Stimulated activated CD4-positive, alpha-beta T cell treated with anti-CD3 and anti-CD28 coated beads, Interleukin-4, amount 100 ng/mL, for 4 hours (primary cell): ENCODE measurements around the gene NPNT.
"Not testable (repeated sequence)": the region's sequence is repeated elsewhere in the genome, so short reads cannot be mapped to it uniquely, and the experiment has no call there.

Source experiments
- DNase-seq, 2 experiments: peaks; one replicate each; pipeline ENCODE4 v3.0.0-alpha.2; 2020

Gene NPNT

GRCh38 chr4:105894660-105895582 lies at the start of gene NPNT:
Gene NPNT (plus strand): TSS chr4:105895471. CDS start chr4:105895653, 182 bp downstream.
- no peak for DNase-seq

GRCh38 chr4:105845559-105845958 lies 49.7 kb upstream of the NPNT start:
- no peak for DNase-seq

GRCh38 chr4:105848359-105848758 lies 46.9 kb upstream of the NPNT start:
- not testable (repeated sequence) for DNase-seq

GRCh38 chr4:105851196-105851595 lies 44.1 kb upstream of the NPNT start:
- no peak for DNase-seq

GRCh38 chr4:105852230-105852629 lies 43.0 kb upstream of the NPNT start:
- not testable (repeated sequence) for DNase-seq

- DNase-seq: no peak
Measured at GRCh38 chr4:105858466-105859040, 36.7 kb upstream of the NPNT start.

- DNase-seq: no peak
Measured at GRCh38 chr4:105859233-105859632, 36.0 kb upstream of the NPNT start.

GRCh38 chr4:105870963-105871362 lies 24.3 kb upstream of the NPNT start:
- no peak for DNase-seq

- DNase-seq: no peak
Measured at GRCh38 chr4:105871997-105872396, 23.3 kb upstream of the NPNT start.

- no peak for DNase-seq
Measured at GRCh38 chr4:105875233-105875632, 20.0 kb upstream of the NPNT start.

- no peak for DNase-seq
Measured at GRCh38 chr4:105878668-105879067, 16.6 kb upstream of the NPNT start.

- DNase-seq: no peak
Measured at GRCh38 chr4:105887508-105887907, 7.8 kb upstream of the NPNT start.

- no peak for DNase-seq
Measured at GRCh38 chr4:105895583-105896460, 551 bp downstream of the NPNT start.

GRCh38 chr4:105896461-105896942 lies 1.2 kb downstream of the NPNT start:
- no peak for DNase-seq

GRCh38 chr4:105896984-105897775 lies 1.9 kb downstream of the NPNT start:
- no peak for DNase-seq

- no peak for DNase-seq
Measured at GRCh38 chr4:105900541-105900940, 5.3 kb downstream of the NPNT start.

GRCh38 chr4:105902550-105903262 lies 7.4 kb downstream of the NPNT start:
- DNase-seq: no peak

GRCh38 chr4:105909787-105910281 lies 14.6 kb downstream of the NPNT start:
- no peak for DNase-seq

GRCh38 chr4:105911426-105911825 lies 16.2 kb downstream of the NPNT start:
- DNase-seq: no peak

GRCh38 chr4:105912633-105913032 lies 17.4 kb downstream of the NPNT start:
- DNase-seq: no peak

GRCh38 chr4:105917171-105917685 lies 22.0 kb downstream of the NPNT start:
- no peak for DNase-seq
